Measurements from ENCODE around the gene USH1C.

Gene USH1C

GRCh38 chr11:17500673-17501072 is 43.5 kb downstream of the USH1C start:
- no peak overlapping the region for H3K27ac ChIP-seq
- TF ChIP-seq CTCF (conservative IDR thresholded peaks at IDR 0.05): no peak

- TF ChIP-seq CTCF (conservative IDR thresholded peaks at IDR 0.05): no peak; the same call in 1 of the 2 replicates
- no peak overlapping the region for H3K27ac ChIP-seq
Observed at GRCh38 chr11:17498475-17498874, 45.7 kb downstream of the USH1C start.

- H3K27ac ChIP-seq: no peak overlapping the region
- no peak for TF ChIP-seq CTCF (conservative IDR thresholded peaks at IDR 0.05)
Observed at GRCh38 chr11:17498058-17498457, 46.2 kb downstream of the USH1C start.

- no peak overlapping the region for H3K27ac ChIP-seq
- TF ChIP-seq CTCF (conservative IDR thresholded peaks at IDR 0.05): no peak
Observed at GRCh38 chr11:17496406-17496805, 47.8 kb downstream of the USH1C start.

- H3K27ac ChIP-seq: no peak overlapping the region
- TF ChIP-seq CTCF (conservative IDR thresholded peaks at IDR 0.05): no peak
Observed at GRCh38 chr11:17494019-17494418, 50.2 kb downstream of the USH1C start.

- no peak overlapping the region for H3K27ac ChIP-seq
- no peak for TF ChIP-seq CTCF (conservative IDR thresholded peaks at IDR 0.05)
Observed at GRCh38 chr11:17490938-17491337, 53.3 kb downstream of the USH1C start.

- no peak for TF ChIP-seq CTCF (conservative IDR thresholded peaks at IDR 0.05)
- H3K27ac ChIP-seq: no peak overlapping the region
Observed at GRCh38 chr11:17490232-17490631, 54.0 kb downstream of the USH1C start.

GRCh38 chr11:17489751-17490150 is 54.5 kb downstream of the USH1C start:
- TF ChIP-seq CTCF (conservative IDR thresholded peaks at IDR 0.05): no peak

More at GRCh38 chr11:17489751-17490150, 54.5 kb downstream of the USH1C start:
- H3K27ac ChIP-seq: no peak overlapping the region

Data from VCaP (cell line).